Measurements from ENCODE around the gene CCDC88C.

DNA sequence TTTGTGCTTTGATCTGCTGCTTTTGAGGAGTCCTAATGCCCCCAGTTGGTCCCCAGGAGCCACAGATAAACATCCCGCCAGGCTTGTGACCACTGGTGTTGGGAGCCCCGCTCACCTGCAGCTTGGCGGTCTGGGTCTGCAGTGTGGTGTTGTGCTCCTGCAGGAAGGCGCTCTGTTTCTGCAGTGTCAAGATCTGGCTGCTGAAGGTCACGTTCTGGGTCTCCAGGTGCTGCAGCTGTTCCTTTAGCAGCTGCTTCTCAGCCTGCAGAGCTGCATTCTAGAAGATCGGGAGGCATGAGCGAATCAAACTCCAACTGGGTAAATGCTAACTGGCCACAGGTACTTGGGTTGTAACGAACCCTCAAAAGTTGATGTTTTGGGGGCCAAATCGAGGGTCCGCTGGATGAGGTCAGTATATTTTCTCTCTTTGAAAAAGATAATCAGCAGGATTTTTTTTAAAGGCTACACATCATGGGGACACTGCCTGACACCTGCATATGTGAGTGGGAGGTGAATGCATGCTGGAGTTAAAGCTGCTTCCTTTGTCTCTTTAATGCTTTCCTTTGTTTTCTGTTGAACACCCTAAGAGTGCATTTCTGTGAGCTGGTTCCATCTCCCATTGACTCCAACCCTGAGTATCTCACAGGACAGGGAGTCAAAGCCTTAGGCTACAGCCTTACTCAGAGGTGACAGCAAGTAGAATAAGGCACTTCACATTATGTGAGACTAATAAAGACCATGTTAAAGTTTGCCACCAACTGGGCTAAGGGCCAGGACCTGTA is 111.8 kb downstream of the CCDC88C start:
- TF ChIP-seq, protein P1, sequence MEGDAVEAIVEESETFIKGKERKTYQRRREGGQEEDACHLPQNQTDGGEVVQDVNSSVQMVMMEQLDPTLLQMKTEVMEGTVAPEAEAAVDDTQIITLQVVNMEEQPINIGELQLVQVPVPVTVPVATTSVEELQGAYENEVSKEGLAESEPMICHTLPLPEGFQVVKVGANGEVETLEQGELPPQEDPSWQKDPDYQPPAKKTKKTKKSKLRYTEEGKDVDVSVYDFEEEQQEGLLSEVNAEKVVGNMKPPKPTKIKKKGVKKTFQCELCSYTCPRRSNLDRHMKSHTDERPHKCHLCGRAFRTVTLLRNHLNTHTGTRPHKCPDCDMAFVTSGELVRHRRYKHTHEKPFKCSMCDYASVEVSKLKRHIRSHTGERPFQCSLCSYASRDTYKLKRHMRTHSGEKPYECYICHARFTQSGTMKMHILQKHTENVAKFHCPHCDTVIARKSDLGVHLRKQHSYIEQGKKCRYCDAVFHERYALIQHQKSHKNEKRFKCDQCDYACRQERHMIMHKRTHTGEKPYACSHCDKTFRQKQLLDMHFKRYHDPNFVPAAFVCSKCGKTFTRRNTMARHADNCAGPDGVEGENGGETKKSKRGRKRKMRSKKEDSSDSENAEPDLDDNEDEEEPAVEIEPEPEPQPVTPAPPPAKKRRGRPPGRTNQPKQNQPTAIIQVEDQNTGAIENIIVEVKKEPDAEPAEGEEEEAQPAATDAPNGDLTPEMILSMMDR (conservative IDR thresholded peaks at IDR 0.05; ENCODE audit: low read depth, low read length), result no peak
- TF ChIP-seq EZH2phosphoT487 (IDR thresholded peaks at IDR 0.05; ENCODE audit: borderline replicate concordance, low read length), result no peak
- no peak for TF ChIP-seq EZH2 (IDR thresholded peaks at IDR 0.05; ENCODE audit: low read length, unreplicated experiment)

All from PC-3 (cell line).